Progenitor cell of endocrine pancreas (in vitro differentiated cells): ENCODE data around the gene UBE2L6. TPM values are rescaled to one million over a fixed set of nuclear protein-coding genes. Genes with fewer than 3 reads are reported as not detected.
A peak's percentile ranks its signal among the peaks of the same experiment; 100 is the strongest.

Experiments
- DNase-seq: peaks from one replicate; pipeline ENCODE4 v3.0.0; 2021; ENCODE audit warnings: low spot score; ENCODE audit not compliant: unreplicated experiment
- H3K27ac Mint-ChIP-seq: 2 replicates; pipeline ENCODE4 v1.8.0; 2021; ENCODE audit warnings: mild to moderate bottlenecking, moderate library complexity, mixed read lengths
- H3K27me3 Mint-ChIP-seq: 2 replicates; pipeline ENCODE4 v1.8.0; 2021; ENCODE audit warnings: mixed read lengths
- H3K36me3 Mint-ChIP-seq: 2 replicates; pipeline ENCODE4 v1.8.0; 2022; ENCODE audit warnings: mixed read lengths; ENCODE audit not compliant: insufficient read depth
- H3K4me1 Mint-ChIP-seq: 2 replicates; pipeline ENCODE4 v1.8.0; 2021; ENCODE audit warnings: low read depth, mixed read lengths
- H3K4me3 Mint-ChIP-seq: 2 replicates; pipeline ENCODE4 v1.8.0; 2021; ENCODE audit warnings: low read depth, mild to moderate bottlenecking, moderate library complexity, mixed read lengths
- H3K9me3 Mint-ChIP-seq: 2 replicates; pipeline ENCODE4 v1.8.0; 2021; ENCODE audit warnings: low read depth, mixed read lengths
- CTCF ChIP-seq: fragments of 200-600 bp; sonication (generic); IDR thresholded peaks from one replicate; pipeline ENCODE4 v1.5.0; 2021; ENCODE audit warnings: antibody characterized with exemption, mild to moderate bottlenecking; ENCODE audit not compliant: unreplicated experiment
- total RNA-seq: library from RNA; stranded (reverse); gene quantifications from 2 replicates; pipeline ENCODE4 v1.2.1, GENCODE V29; 2021

UBE2L6 gene
- total RNA-seq, 1 donor from 2014 or later = 34.3 TPM

- H3K27me3 Mint-ChIP-seq = no peaks in the 10 kb centered on the region
- H3K9me3 Mint-ChIP-seq = no peaks in the 10 kb centered on the region
- no peak for TF ChIP-seq CTCF
- H3K36me3 Mint-ChIP-seq = peaks cover 6% of the 10 kb centered on the region
- H3K27ac Mint-ChIP-seq = no peak overlapping the region
- no peak for DNase-seq
- H3K4me3 Mint-ChIP-seq = no peak overlapping the region
- H3K4me1 Mint-ChIP-seq = peaks cover 34% of the 10 kb centered on the region
Observed at GRCh38 chr11:57504511-57504910, 63.0 kb downstream of the UBE2L6 start.

- TF ChIP-seq CTCF = no peak
- Mint-ChIP-seq H3K4me3 (no peak overlapping the region), H3K27ac (no peak overlapping the region), H3K9me3 (no peaks in the 10 kb centered on the region), H3K27me3 (no peaks in the 10 kb centered on the region), H3K4me1 (peaks cover 45% of the 10 kb centered on the region), H3K36me3 (peaks cover 6% of the 10 kb centered on the region)
- no peak for DNase-seq
Observed at GRCh38 chr11:57502870-57503269, 64.6 kb downstream of the UBE2L6 start.

- Mint-ChIP-seq H3K9me3 (no peaks in the 10 kb centered on the region), H3K27ac (peak overlapping the region; percentile 17)
Observed at GRCh38 chr11:57502376-57502775, 65.1 kb downstream of the UBE2L6 start.

GRCh38 chr11:57501953-57502352 is 65.5 kb downstream of the UBE2L6 start:
- H3K4me3 Mint-ChIP-seq = no peak overlapping the region
- no peak for TF ChIP-seq CTCF
- H3K36me3 Mint-ChIP-seq = peaks cover 5% of the 10 kb centered on the region
- no peaks in the 10 kb centered on the region for H3K9me3 Mint-ChIP-seq
- peak overlapping the region; percentile 17 for H3K27ac Mint-ChIP-seq
- H3K27me3 Mint-ChIP-seq = no peaks in the 10 kb centered on the region
- no peak for DNase-seq
- peaks cover 54% of the 10 kb centered on the region for H3K4me1 Mint-ChIP-seq

More at GRCh38 chr11:57502376-57502775, 65.1 kb downstream of the UBE2L6 start:
- peaks cover 50% of the 10 kb centered on the region for H3K4me1 Mint-ChIP-seq
- H3K4me3 Mint-ChIP-seq = no peak overlapping the region
- no peak for DNase-seq
- H3K36me3 Mint-ChIP-seq = peaks cover 5% of the 10 kb centered on the region
- no peaks in the 10 kb centered on the region for H3K27me3 Mint-ChIP-seq
- TF ChIP-seq CTCF = no peak

Other genes starting within 250 kb of the UBE2L6 start
- gene TNKS1BP1, start 242.7 kb downstream of the UBE2L6 start, total RNA-seq = 99.8 and 108 TPM in 2 replicates
- gene SSRP1, start 231.8 kb downstream of the UBE2L6 start, total RNA-seq = 126 and 131 TPM in 2 replicates
- gene P2RX3, start 229.3 kb downstream of the UBE2L6 start, total RNA-seq = not detected in 2 replicates
- not detected in 2 replicates for gene PRG3, start 186.5 kb downstream of the UBE2L6 start, total RNA-seq
- not detected in 2 replicates for gene PRG2, start 177.0 kb downstream of the UBE2L6 start, total RNA-seq
- gene SLC43A3, start 140.6 kb downstream of the UBE2L6 start, total RNA-seq = 21.5 and 24.6 TPM in 2 replicates
- gene RTN4RL2, start 107.1 kb downstream of the UBE2L6 start, total RNA-seq = 1.9 and 2.1 TPM in 2 replicates
- gene SLC43A1, start 52.0 kb downstream of the UBE2L6 start, total RNA-seq = 46.9 and 48.5 TPM in 2 replicates
- gene TIMM10, start 36.9 kb downstream of the UBE2L6 start, total RNA-seq = 63.4 and 63.5 TPM in 2 replicates
- not detected in 2 replicates for gene SMTNL1, start 30.1 kb downstream of the UBE2L6 start, total RNA-seq
- gene SERPING1, start 30.0 kb upstream of the UBE2L6 start, total RNA-seq = 190 and 196 TPM in 2 replicates
- 0.22 TPM in 2 replicates for gene YPEL4, start 82.2 kb upstream of the UBE2L6 start, total RNA-seq
- gene CLP1, start 90.1 kb upstream of the UBE2L6 start, total RNA-seq = 22.0 and 22.2 TPM in 2 replicates
- gene ZDHHC5, start 100.4 kb upstream of the UBE2L6 start, total RNA-seq = 56.7 and 60.1 TPM in 2 replicates
- gene MED19, start 144.5 kb upstream of the UBE2L6 start, total RNA-seq = 24.2 and 24.4 TPM in 2 replicates
- 82.7 and 82.9 TPM in 2 replicates for gene TMX2, start 144.9 kb upstream of the UBE2L6 start, total RNA-seq
- gene SELENOH, start 173.8 kb upstream of the UBE2L6 start, total RNA-seq = 206 and 223 TPM in 2 replicates
- gene BTBD18, start 184.1 kb upstream of the UBE2L6 start, total RNA-seq = not detected in 2 replicates
- 346 and 367 TPM in 2 replicates for gene CTNND1, start 194.1 kb upstream of the UBE2L6 start, total RNA-seq